ENCODE results near the gene BRAT1.
"Not testable (repeated sequence)": the region's sequence is repeated elsewhere in the genome, so short reads cannot be mapped to it uniquely, and the experiment has no call there.

The BRAT1 gene

GRCh38 chr7:2555121-2556052, at the start of gene BRAT1:
Gene BRAT1, minus strand, starts transcription at chr7:2555524. Its CDS starts 1,093 bp downstream, at chr7:2554431.
- peak; percentile 98 for DNase-seq

- no peak for DNase-seq
Observed at GRCh38 chr7:2604608-2605174, 49.4 kb upstream of the BRAT1 start.

- no peak for DNase-seq
Observed at GRCh38 chr7:2603044-2603965, 48.0 kb upstream of the BRAT1 start.

GRCh38 chr7:2602406-2603043, 47.2 kb upstream of the BRAT1 start:
- no peak for DNase-seq

- DNase-seq: no peak
Observed at GRCh38 chr7:2601907-2602306, 46.6 kb upstream of the BRAT1 start.

- DNase-seq: no peak
Observed at GRCh38 chr7:2601065-2601464, 45.7 kb upstream of the BRAT1 start.

- DNase-seq: no peak
Observed at GRCh38 chr7:2598154-2598823, 43.0 kb upstream of the BRAT1 start.

- DNase-seq: no peak
Observed at GRCh38 chr7:2597273-2597640, 41.9 kb upstream of the BRAT1 start.

- DNase-seq: no peak
Observed at GRCh38 chr7:2596464-2597272, 41.3 kb upstream of the BRAT1 start.

GRCh38 chr7:2595258-2595860, 40.0 kb upstream of the BRAT1 start:
- no peak for DNase-seq

GRCh38 chr7:2594599-2594998, 39.3 kb upstream of the BRAT1 start:
- DNase-seq: no peak

GRCh38 chr7:2593036-2593727, 37.9 kb upstream of the BRAT1 start:
- DNase-seq: no peak

GRCh38 chr7:2592375-2592865, 37.1 kb upstream of the BRAT1 start:
- no peak for DNase-seq

- DNase-seq: not testable (repeated sequence)
Observed at GRCh38 chr7:2589941-2590340, 34.6 kb upstream of the BRAT1 start.

- DNase-seq: no peak
Observed at GRCh38 chr7:2589341-2589740, 34.0 kb upstream of the BRAT1 start.

GRCh38 chr7:2587778-2588177, 32.5 kb upstream of the BRAT1 start:
- DNase-seq: no peak

- no peak for DNase-seq
Observed at GRCh38 chr7:2587134-2587533, 31.8 kb upstream of the BRAT1 start.

GRCh38 chr7:2586326-2587020, 31.1 kb upstream of the BRAT1 start:
- DNase-seq: no peak

GRCh38 chr7:2585446-2585845, 30.1 kb upstream of the BRAT1 start:
- no peak for DNase-seq
